Cardiac muscle cell (in vitro differentiated cells and primary cell): ENCODE results near the gene ACTN4. TPM values are rescaled to one million over a fixed set of nuclear protein-coding genes. Genes with fewer than 3 reads are reported as not detected.
A peak's percentile ranks its signal among the peaks of the same experiment; 100 is the strongest.

Experiments
- DNase-seq, 2 donors: peaks; one replicate each; pipeline versions ENCODE4 v3.0.0 to v3.0.0-alpha.2; 2010 to 2017; ENCODE audit warnings: low read depth in 1 of 2, low spot score in 1 of 2
- H3K27ac ChIP-seq: fragments of 200-600 bp; sonication (generic); 2 replicates; pipeline ENCODE4 v1.5.1; 2016
- H3K27me3 ChIP-seq: fragments of 200-600 bp; sonication (generic); 2 replicates; pipeline ENCODE4 v1.6.0; 2016; ENCODE audit warnings: control low read depth
- H3K36me3 ChIP-seq: fragments of 200-600 bp; sonication (generic); 2 replicates; pipeline ENCODE4 v1.5.1; 2016; ENCODE audit warnings: control low read depth
- H3K4me1 ChIP-seq: fragments of 200-600 bp; sonication (generic); 2 replicates; pipeline ENCODE4 v1.8.1; 2017; ENCODE audit warnings: low read depth, mild to moderate bottlenecking, mixed run types
- H3K4me3 ChIP-seq: fragments of 200-600 bp; sonication (generic); 2 replicates; pipeline ENCODE4 v1.5.1; 2016; ENCODE audit warnings: mild to moderate bottlenecking
- H3K9me3 ChIP-seq: fragments of 200-600 bp; sonication (generic); 2 replicates; pipeline ENCODE4 v1.5.1; 2017; ENCODE audit warnings: low read depth, mild to moderate bottlenecking, control low read depth
- polyA plus RNA-seq: library from polyadenylated mRNA; unstranded; fragments of >200 nt; fragmentation: Nextera tagmentation; extraction: Ambion mirVana; gene quantifications from 2 replicates; pipeline ENCODE4 v1.2.1, GENCODE V29; 2016
- total RNA-seq: library from RNA; depleted of rRNA; stranded (reverse); fragments of >200 nt; gene quantifications from 2 replicates; pipeline ENCODE4 v1.2.3, GENCODE V29; 2016
- TF ChIP-seq, protein P1 (sequence below): IDR thresholded peaks from 2 replicates; pipeline ENCODE4 v1.5.1; 2012; ENCODE audit warnings: low read depth, mild to moderate bottlenecking, low read length

ACTN4 gene
- total and polyA plus RNA-seq, 2 experiments from 2014 or later, result 77.4 to 465 TPM

DNA sequence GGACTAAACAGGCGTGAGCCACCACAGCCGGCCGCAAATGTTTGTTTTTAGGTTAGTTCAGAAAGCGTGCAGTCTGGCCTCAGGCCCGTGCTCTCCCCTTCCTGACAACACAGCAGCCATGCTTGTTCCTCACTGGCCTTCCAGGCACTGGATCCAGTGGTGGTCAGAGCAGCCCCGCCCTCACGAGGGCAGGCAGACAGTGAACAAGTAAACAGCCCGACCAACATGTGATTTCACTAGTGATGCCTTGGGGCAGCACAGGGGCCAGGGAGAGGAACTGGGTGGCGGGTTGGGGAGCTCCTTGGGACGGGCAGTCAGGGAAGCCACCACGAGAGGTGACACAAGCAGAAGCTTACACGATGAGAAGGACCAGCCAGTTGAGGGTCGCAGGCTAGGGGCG, 56.1 kb downstream of the ACTN4 start:
- no peak for DNase-seq
- Histone ChIP-seq H3K27me3 (no peaks in the 10 kb centered on the region), H3K36me3 (peaks cover 48% of the 10 kb centered on the region), H3K27ac (no peak overlapping the region), H3K4me1 (peaks cover 4% of the 10 kb centered on the region), H3K4me3 (no peak overlapping the region), H3K9me3 (no peaks in the 10 kb centered on the region)
- TF ChIP-seq, protein P1, sequence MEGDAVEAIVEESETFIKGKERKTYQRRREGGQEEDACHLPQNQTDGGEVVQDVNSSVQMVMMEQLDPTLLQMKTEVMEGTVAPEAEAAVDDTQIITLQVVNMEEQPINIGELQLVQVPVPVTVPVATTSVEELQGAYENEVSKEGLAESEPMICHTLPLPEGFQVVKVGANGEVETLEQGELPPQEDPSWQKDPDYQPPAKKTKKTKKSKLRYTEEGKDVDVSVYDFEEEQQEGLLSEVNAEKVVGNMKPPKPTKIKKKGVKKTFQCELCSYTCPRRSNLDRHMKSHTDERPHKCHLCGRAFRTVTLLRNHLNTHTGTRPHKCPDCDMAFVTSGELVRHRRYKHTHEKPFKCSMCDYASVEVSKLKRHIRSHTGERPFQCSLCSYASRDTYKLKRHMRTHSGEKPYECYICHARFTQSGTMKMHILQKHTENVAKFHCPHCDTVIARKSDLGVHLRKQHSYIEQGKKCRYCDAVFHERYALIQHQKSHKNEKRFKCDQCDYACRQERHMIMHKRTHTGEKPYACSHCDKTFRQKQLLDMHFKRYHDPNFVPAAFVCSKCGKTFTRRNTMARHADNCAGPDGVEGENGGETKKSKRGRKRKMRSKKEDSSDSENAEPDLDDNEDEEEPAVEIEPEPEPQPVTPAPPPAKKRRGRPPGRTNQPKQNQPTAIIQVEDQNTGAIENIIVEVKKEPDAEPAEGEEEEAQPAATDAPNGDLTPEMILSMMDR, result no peak

DNA sequence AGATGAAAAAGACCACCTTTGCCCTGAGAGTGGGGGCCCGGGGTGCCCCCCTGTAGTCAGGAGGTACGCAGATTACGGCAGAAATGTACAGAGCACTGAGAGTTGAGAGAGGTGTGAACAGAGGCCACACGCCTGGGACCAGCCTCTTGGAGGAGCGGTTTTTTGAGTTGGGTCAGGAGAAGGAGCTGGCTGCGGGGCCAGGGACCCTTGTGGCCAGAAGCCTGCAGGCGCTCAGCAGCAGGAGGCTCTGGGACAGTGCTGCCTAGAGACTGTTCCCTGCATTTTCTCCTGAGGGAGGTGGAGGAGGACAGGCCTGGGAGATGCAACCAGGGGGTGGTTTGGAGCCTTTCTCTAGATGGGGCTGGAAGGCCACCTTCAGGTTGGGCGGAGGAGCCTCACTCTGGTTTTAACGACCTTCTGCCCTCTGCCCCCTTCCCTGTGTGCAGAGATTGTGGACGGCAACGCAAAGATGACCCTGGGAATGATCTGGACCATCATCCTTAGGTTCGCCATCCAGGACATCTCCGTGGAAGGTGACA, 57.1 kb downstream of the ACTN4 start:
- no peak for DNase-seq
- H3K4me1 ChIP-seq, result no peaks in the 10 kb centered on the region
- no peaks in the 10 kb centered on the region for H3K27me3 ChIP-seq
- TF ChIP-seq, protein P1, result no peak
- H3K9me3 ChIP-seq, result no peaks in the 10 kb centered on the region
- peak overlapping the region; percentile 19 for H3K27ac ChIP-seq
- peaks cover 52% of the 10 kb centered on the region for H3K36me3 ChIP-seq
- no peak overlapping the region for H3K4me3 ChIP-seq

DNA sequence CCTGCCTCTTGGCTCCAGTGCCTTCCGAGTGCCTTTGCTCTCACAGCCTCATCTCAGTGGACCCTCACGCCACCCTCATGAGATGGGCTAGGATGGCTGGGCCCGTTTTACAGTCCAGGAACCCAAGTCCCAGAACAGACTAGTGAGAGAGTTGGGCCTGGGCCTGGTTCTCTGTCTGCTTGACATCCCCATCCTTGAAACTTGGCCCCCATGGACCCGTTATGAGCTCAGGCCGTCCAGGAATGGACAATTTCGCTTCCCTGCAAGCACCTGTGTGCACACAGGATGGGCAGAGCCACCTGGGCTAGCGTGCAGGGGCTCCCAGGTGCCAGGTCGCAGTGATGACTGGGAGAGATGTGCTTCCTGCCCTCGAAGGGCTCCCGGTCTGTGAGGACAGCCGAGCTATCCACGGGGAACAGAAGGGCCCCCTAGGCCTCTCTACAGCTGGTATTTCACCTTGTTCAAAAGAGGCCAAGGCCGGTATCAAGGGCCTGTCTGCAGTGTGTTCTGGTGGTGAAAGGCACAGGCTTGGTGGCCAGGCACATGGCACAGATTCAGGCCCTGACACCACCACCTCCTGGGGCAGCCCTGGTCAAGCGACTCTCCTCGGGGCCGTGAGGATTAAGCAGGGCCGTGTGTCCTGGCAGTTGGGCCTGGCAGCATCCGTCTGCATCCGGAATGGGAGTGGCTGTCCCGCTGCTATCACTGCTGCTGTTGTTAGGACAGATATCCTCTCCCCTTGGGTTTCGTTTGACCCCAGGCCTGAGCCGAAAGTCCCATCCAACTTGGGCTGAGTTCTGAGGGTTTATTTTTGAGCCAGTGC, 58.0 kb downstream of the ACTN4 start:
- Histone ChIP-seq H3K27ac (peak overlapping the region; percentile 19), H3K4me3 (no peak overlapping the region), H3K36me3 (peaks cover 54% of the 10 kb centered on the region), H3K27me3 (no peaks in the 10 kb centered on the region), H3K9me3 (no peaks in the 10 kb centered on the region), H3K4me1 (no peaks in the 10 kb centered on the region)
- no peak for DNase-seq
- TF ChIP-seq, protein P1, result no peak

DNA sequence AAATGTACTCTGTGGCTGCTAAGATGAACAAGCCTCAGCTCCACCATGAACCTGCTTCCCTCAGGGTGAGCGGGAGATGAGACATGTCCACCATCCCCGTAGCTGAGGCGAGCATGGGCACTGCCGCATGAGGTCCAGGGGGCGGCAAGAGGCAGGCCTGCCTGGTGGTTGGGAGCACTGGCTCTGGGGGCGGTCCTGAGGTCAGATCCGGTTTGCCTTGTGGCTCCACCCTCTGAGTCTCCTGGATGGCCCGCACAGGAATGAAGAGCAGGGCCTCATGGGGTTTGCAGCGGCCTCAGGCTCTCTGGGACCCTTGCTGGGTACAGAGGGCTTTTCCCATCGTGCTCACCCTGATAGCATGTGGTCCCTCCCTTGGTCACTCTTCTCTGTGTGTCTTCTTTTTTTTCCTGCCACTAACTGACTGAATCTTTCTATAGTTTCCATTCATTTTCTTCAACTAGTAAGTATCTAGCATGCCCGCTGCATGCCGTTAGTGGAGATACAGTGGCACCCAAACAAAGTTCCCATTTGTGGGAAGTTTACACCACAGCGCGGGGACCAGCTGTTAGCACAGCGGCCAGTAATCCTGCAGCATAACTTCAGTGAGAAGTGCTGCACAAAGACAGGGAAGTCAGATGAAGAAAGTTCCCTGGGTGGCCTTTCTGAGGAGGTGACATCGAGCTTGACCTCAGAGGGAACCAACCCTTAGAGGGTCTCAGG, 59.5 kb downstream of the ACTN4 start:
- TF ChIP-seq, protein P1, result no peak
- Histone ChIP-seq H3K4me1 (no peaks in the 10 kb centered on the region), H3K36me3 (peaks cover 68% of the 10 kb centered on the region)

DNA sequence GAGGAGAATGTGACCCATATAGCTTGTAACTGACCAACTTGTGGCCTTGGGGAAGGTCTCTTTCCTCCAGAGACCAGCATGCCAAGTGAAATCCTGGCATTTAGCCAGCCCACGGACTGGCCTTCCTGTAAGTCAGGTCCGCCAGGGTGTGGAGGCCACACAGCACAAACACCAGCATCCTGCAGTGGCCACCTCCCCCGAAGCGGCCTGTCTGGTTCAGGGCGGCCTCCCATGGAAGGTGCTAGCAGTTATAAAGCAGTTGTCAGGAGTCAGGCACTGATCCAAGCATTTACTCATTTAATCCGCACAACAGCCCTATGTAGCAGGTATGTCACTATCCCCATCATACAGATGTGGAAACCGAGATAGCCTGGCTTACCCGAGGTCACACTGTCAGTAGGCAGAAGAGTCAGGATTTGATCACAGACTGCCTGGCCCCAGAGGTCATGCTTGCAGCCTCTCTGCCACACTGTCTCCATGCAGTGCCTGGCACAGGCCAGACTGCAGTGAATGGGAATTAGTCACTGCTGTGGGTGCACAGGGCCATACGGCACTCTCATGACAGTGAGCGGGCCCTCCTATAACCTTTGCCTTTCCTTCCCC, 60.2 kb downstream of the ACTN4 start:
- peak in 1 of 2 donors; percentile 61 for DNase-seq
- TF ChIP-seq, protein P1, result no peak
- Histone ChIP-seq H3K27me3 (no peaks in the 10 kb centered on the region), H3K27ac (peak overlapping the region; percentile 30), H3K36me3 (peaks cover 72% of the 10 kb centered on the region), H3K4me1 (no peaks in the 10 kb centered on the region), H3K9me3 (no peaks in the 10 kb centered on the region), H3K4me3 (no peak overlapping the region)

More for the DNA sequence above, 59.5 kb downstream of the ACTN4 start:
- Histone ChIP-seq H3K27me3 (no peaks in the 10 kb centered on the region), H3K27ac (peak overlapping the region; percentile 30), H3K4me3 (no peak overlapping the region), H3K9me3 (no peaks in the 10 kb centered on the region)
- DNase-seq, result no peak
